Gastrocnemius medialis (tissue), 4 donors: Measurements from ENCODE around the gene GRID1. TPM values are rescaled to one million over a fixed set of nuclear protein-coding genes. Genes with fewer than 3 reads are reported as not detected.

Source experiments
- ATAC-seq, 2 donors: fragments of 150-250 bp; one replicate each; pipeline ENCODE4 v1.9.1; 2016
- DNase-seq, 2 donors: peaks; one replicate each; pipeline ENCODE4 v3.0.0-alpha.2; 2019
- H3K27ac ChIP-seq, 4 donors: fragments of 200-600 bp; sonication (generic); 1 replicate in 1 of 4; 2 replicates in 3 of 4; pipeline ENCODE4 v1.5.1; 2016 to 2018; ENCODE audit warnings: mild to moderate bottlenecking in 2 of 4, moderate library complexity in 1 of 4
- H3K27me3 ChIP-seq, 3 donors: fragments of 200-600 bp; sonication (generic) in 2 of 3; 1 replicate in 1 of 3; 2 replicates in 2 of 3; pipeline versions ENCODE4 v1.5.1 to v1.6.0; 2016 to 2019; ENCODE audit warnings: mild to moderate bottlenecking in 1 of 3, moderate library complexity in 1 of 3
- H3K36me3 ChIP-seq, 2 donors: fragments of 200-600 bp; sonication (generic) in 1 of 2; one replicate each; pipeline ENCODE4 v1.5.1; 2017 to 2018
- H3K4me1 ChIP-seq, 2 donors: fragments of 200-600 bp; sonication (generic) in 1 of 2; one replicate each; pipeline ENCODE4 v1.5.1; 2016 to 2017; ENCODE audit warnings: mild to moderate bottlenecking in 2 of 2
- H3K4me3 ChIP-seq, 4 donors: fragments of 200-600 bp; sonication (generic) in 3 of 4; 1 replicate in 1 of 4; 2 replicates in 3 of 4; pipeline ENCODE4 v1.5.1; 2016 to 2019; ENCODE audit warnings: mild to moderate bottlenecking in 2 of 4
- H3K9me3 ChIP-seq, 3 donors: fragments of 200-600 bp; sonication (generic) in 2 of 3; 1 replicate in 1 of 3; 2 replicates in 2 of 3; pipeline ENCODE4 v1.5.1; 2016 to 2019
- POLR2A ChIP-seq, 2 donors: fragments of 450-650 bp; IDR thresholded peaks; one replicate each; pipeline ENCODE4 v1.6.1; 2017; ENCODE audit warnings: antibody characterized with exemption in 2 of 2, mild to moderate bottlenecking in 2 of 2, moderate library complexity in 2 of 2
- in situ Hi-C, 4 donors: fragments of 200-750 bp; cut with MboI; loops; one replicate each; pipeline versions ENCODE4 v1.15.0 to v1.8.0; 2017; ENCODE audit warnings: low sequenced_read_pairs in 4 of 4
- intact Hi-C: fragments of 100-400 bp; cut with DNase I; formaldehyde crosslinking; loops from one replicate; pipeline ENCODE4 v1.15.1; 2023; ENCODE audit warnings: low total_unique reads
- total RNA-seq, 4 donors: library from RNA; depleted of rRNA; stranded (reverse); fragments of >200 nt; gene quantifications; one replicate each; pipeline versions ENCODE4 v1.1.0 to v1.2.3, GENCODE V29; 2016
- TF ChIP-seq, protein P1 (sequence below), 5 experiments: fragments of 450-650 bp in 3 of 5; fragments of 200-600 bp in 2 of 5; sonication (generic) in 2 of 5; IDR thresholded peaks in 4 of 5; conservative IDR thresholded peaks in 1 of 5; 1 replicate in 4 of 5; 2 replicates in 1 of 5; pipeline ENCODE4 v1.5.1; 2016 to 2019; ENCODE audit warnings: antibody characterized with exemption in 5 of 5, mild to moderate bottlenecking in 3 of 5, moderate library complexity in 3 of 5

GRID1 gene
- total RNA-seq, 4 donors from 2014 or later = 0.17 to 1.4 (median 0.79) TPM

DNA sequence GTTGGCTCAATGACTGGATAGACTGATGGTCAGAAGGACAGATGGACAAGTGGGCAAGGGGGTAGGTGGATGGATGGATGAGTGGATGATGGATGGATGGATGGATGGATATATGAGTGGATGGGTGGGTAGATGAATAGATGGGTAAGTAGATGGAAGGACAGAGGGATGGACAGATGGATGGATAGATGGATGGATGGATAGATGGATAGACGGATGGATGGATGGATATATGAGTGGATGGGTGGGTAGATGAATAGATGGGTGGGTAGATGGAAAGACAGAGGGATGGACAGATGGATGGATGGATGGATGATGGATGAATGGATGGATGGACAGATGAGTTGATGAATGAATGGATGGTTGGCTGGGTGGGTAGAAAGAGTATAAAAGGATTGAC, 119.5 kb downstream of the GRID1 start:
- Histone ChIP-seq H3K4me3 (no peak overlapping the region), H3K9me3 (no peaks in the 10 kb centered on the region), H3K27me3 (peaks cover 0 to 3% (median 0%) of the 10 kb centered on the region in 3 donors), H3K27ac (no peak overlapping the region), H3K36me3 (no peaks in the 10 kb centered on the region), H3K4me1 (no peaks in the 10 kb centered on the region)
- DNase-seq = no peak
- no peak for ATAC-seq
- intact Hi-C loops (no loop called here), in situ Hi-C loops (no loop called here)
- no peak for TF ChIP-seq POLR2A (IDR thresholded peaks at IDR 0.05)
- TF ChIP-seq, protein P1, sequence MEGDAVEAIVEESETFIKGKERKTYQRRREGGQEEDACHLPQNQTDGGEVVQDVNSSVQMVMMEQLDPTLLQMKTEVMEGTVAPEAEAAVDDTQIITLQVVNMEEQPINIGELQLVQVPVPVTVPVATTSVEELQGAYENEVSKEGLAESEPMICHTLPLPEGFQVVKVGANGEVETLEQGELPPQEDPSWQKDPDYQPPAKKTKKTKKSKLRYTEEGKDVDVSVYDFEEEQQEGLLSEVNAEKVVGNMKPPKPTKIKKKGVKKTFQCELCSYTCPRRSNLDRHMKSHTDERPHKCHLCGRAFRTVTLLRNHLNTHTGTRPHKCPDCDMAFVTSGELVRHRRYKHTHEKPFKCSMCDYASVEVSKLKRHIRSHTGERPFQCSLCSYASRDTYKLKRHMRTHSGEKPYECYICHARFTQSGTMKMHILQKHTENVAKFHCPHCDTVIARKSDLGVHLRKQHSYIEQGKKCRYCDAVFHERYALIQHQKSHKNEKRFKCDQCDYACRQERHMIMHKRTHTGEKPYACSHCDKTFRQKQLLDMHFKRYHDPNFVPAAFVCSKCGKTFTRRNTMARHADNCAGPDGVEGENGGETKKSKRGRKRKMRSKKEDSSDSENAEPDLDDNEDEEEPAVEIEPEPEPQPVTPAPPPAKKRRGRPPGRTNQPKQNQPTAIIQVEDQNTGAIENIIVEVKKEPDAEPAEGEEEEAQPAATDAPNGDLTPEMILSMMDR (IDR thresholded peaks at IDR 0.05 in 4 of 5, conservative IDR thresholded peaks at IDR 0.05 in 1 of 5) = no peak

DNA sequence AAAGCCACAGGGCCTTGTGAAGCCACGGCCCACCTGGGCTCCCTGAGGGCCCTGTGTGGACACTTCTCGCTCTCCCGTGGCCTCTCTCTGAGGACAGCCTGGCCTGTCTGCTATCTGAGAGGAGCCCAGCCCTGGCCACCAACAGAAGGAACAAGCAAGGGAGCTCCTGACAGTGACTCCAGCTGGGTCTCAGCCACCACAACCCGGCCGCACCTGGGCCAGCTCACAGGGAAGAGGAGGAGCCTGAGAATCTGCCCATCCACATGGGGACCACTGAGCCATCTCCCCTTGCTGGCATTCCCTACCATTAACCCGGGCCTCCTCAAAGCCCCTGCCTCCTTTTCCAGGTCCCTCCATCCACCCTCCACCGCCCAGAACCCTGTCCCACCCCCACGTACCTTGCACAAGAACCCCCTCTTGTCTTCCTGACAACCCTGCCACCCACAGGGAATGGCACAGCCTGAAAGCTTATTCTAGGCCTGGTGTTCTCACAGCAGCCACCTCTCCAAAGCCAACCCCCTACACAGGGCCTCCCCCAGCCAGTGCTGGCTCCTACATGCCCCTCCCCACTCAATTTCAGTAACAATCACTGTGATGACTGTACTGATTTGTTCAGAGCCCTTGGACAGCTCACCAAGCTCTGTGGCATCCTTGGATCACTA, 120.2 kb downstream of the GRID1 start:
- intact Hi-C loops = no loop called here
- ATAC-seq = no peak
- Histone ChIP-seq H3K4me1 (no peaks in the 10 kb centered on the region), H3K36me3 (no peaks in the 10 kb centered on the region), H3K4me3 (no peak overlapping the region), H3K27ac (no peak overlapping the region), H3K27me3 (peaks cover 0 to 3% (median 0%) of the 10 kb centered on the region in 3 donors), H3K9me3 (no peaks in the 10 kb centered on the region)
- no peak for DNase-seq
- in situ Hi-C loops = no loop called here
- TF ChIP-seq, protein P1 (IDR thresholded peaks at IDR 0.05 in 4 of 5, conservative IDR thresholded peaks at IDR 0.05 in 1 of 5) = no peak
- no peak for TF ChIP-seq POLR2A (IDR thresholded peaks at IDR 0.05)

DNA sequence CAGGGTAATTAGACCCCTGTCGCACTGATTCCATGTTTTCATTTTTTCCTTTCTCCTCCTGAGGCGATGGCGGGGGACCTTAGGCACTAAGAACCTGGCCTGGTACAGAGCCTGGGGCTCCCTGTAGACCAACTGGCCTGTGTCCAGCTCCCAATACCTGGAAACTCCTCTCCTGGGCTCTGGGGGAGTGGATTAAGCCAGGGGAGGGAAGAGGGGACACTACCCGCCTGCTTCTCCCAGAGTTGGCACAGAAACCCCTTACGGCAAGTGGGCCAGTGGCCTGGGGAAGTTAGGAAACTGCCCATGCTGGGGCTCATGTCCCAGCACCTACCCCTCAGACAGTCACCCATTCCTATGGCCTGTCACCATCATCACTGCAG, 121.6 kb downstream of the GRID1 start:
- DNase-seq (no peak), ATAC-seq (no peak)
- H3K9me3 ChIP-seq = no peaks in the 10 kb centered on the region
- no peaks in the 10 kb centered on the region for H3K36me3 ChIP-seq
- no peak overlapping the region for H3K4me3 ChIP-seq
- no peaks in the 10 kb centered on the region for H3K4me1 ChIP-seq
- no peak for TF ChIP-seq POLR2A (IDR thresholded peaks at IDR 0.05)
- TF ChIP-seq, protein P1 (IDR thresholded peaks at IDR 0.05 in 4 of 5, conservative IDR thresholded peaks at IDR 0.05 in 1 of 5) = no peak
- intact Hi-C loops (no loop called here), in situ Hi-C loops (no loop called here)
- H3K27ac ChIP-seq = no peak overlapping the region
- no peaks in the 10 kb centered on the region for H3K27me3 ChIP-seq

DNA sequence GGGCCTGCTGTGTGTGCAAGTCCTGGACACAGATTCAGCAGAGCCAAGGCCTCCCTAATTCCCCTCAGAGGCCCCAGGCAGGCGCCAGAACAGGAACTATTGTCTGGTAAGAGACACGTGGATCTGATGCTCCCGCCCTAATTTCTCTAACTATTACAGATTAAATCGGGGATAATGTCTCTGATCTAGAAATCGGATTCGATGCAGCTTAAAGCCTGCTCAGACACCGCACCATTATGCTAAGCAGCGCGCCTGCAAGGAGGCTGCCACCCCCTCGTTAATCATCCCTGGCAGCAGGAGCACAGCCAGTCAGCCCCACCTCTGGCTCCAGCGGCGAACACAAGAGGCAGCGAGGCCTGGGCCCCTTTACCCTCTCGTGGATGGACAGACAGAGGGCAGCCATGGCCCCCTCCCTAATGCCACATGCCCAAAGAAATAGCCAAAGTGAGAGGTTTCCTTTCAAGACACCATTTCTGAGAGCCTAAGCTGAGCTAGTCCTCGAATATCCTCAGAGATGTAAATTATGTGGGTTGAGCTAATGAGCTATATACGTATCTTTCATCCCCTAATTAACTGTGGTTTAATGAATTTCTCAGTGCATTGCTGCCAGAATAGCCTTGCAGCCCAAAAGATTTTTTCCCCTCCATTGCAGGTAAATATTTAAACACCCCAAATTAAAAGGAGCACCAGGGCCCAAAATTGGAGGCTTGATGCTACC, 122.1 kb downstream of the GRID1 start:
- Histone ChIP-seq H3K27ac (no peak overlapping the region), H3K4me3 (no peak overlapping the region), H3K4me1 (no peaks in the 10 kb centered on the region), H3K36me3 (no peaks in the 10 kb centered on the region), H3K27me3 (no peaks in the 10 kb centered on the region), H3K9me3 (no peaks in the 10 kb centered on the region)
- in situ Hi-C loops = no loop called here
- TF ChIP-seq, protein P1 (IDR thresholded peaks at IDR 0.05 in 4 of 5, conservative IDR thresholded peaks at IDR 0.05 in 1 of 5) = no peak
- TF ChIP-seq POLR2A (IDR thresholded peaks at IDR 0.05) = no peak
- intact Hi-C loops = no loop called here
- ATAC-seq (no peak), DNase-seq (no peak)
